Smooth muscle cell (in vitro differentiated cells): ENCODE measurements around the gene FUOM. TPM values are rescaled to one million over a fixed set of nuclear protein-coding genes. Genes with fewer than 3 reads are reported as not detected.

Experiments
- DNase-seq: peaks from one replicate; lab custom pipeline; 2025; ENCODE audit not compliant: unreplicated experiment; lab: John Stamatoyannopoulos, UW
- H2AFZ ChIP-seq: fragments of 200-600 bp; sonication (generic); 2 replicates; pipeline ENCODE4 v1.6.0; 2016; ENCODE audit warnings: antibody characterized with exemption, low read depth, mild to moderate bottlenecking
- H3F3A ChIP-seq: fragments of 200-600 bp; sonication (generic); 2 replicates; pipeline ENCODE4 v1.6.0; 2017; ENCODE audit warnings: antibody characterized with exemption, low read depth
- H3K27ac ChIP-seq: fragments of 200-600 bp; sonication (generic); 2 replicates; pipeline ENCODE4 v1.5.1; 2016; ENCODE audit warnings: low read depth, mild to moderate bottlenecking
- H3K27me3 ChIP-seq: fragments of 200-600 bp; sonication (generic); 2 replicates; pipeline ENCODE4 v1.6.1; 2016; ENCODE audit warnings: low read depth, mild to moderate bottlenecking
- H3K36me3 ChIP-seq: fragments of 200-600 bp; sonication (generic); 2 replicates; pipeline ENCODE4 v1.5.1; 2016; ENCODE audit warnings: low read depth
- H3K4me1 ChIP-seq: fragments of 200-600 bp; sonication (generic); 2 replicates; pipeline ENCODE4 v1.5.1; 2016; ENCODE audit warnings: low read depth
- H3K4me2 ChIP-seq: fragments of 200-600 bp; sonication (generic); 2 replicates; pipeline ENCODE4 v1.6.0; 2016; ENCODE audit warnings: mild to moderate bottlenecking
- H3K4me3 ChIP-seq: fragments of 200-600 bp; sonication (generic); 2 replicates; pipeline ENCODE4 v1.5.1; 2016; ENCODE audit warnings: mild to moderate bottlenecking
- H3K79me2 ChIP-seq: fragments of 200-600 bp; sonication (generic); 2 replicates; pipeline ENCODE4 v1.6.0; 2016; ENCODE audit warnings: low read depth, mild to moderate bottlenecking
- H3K9ac ChIP-seq: fragments of 200-600 bp; sonication (generic); 2 replicates; pipeline ENCODE4 v1.6.0; 2016; ENCODE audit warnings: low read depth
- H3K9me3 ChIP-seq: fragments of 200-600 bp; sonication (generic); replicated peaks from 2 replicates; pipeline ENCODE4 v1.5.1; 2016; ENCODE audit warnings: low read depth
- H4K20me1 ChIP-seq: fragments of 200-600 bp; sonication (generic); 2 replicates; pipeline ENCODE4 v1.6.0; 2016; ENCODE audit warnings: low read depth
- WGBS: methylation state at CpG from one replicate; pipeline ENCODE4 v1.1.7; 2016; ENCODE audit warnings: low lambda C conversion rate; 5-methylcytosine and 5-hydroxymethylcytosine counted together
- polyA plus RNA-seq: library from polyadenylated mRNA; unstranded; fragments of >200 nt; fragmentation: Nextera tagmentation; extraction: Ambion mirVana; gene quantifications from 2 replicates; pipeline ENCODE4 v1.2.1, GENCODE V29; 2016
- total RNA-seq: library from RNA; depleted of rRNA; stranded (reverse); fragments of >200 nt; gene quantifications from 2 replicates; pipeline ENCODE4 v1.2.3, GENCODE V29; 2014
- TF ChIP-seq, protein P1 (sequence below): fragments of 200-600 bp; sonication (generic); IDR thresholded peaks from 2 replicates; pipeline ENCODE4 v1.5.1; 2017; ENCODE audit warnings: borderline replicate concordance, mild to moderate bottlenecking, antibody characterized with exemption; ENCODE audit not compliant: insufficient read depth, poor library complexity, severe bottlenecking

FUOM gene
- total and polyA plus RNA-seq, 2 experiments from 2014 or later, result 19.5 to 46.7 TPM

DNA sequence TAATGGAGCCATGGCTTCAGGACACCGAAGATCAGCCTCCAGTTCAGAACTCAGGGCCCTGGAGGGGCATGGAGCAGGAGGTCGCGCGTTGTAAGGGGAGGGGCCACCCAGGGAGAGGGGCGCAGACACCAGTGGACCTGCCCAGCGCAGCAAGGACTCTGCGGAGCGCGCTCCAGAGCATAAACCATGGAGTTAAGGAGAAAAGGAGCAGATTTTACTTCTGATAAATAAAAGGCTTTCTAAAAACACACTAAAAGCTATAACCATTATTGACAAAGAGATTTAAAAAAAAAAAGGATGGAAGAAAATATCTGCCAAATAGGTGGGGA lies 31.6 kb downstream of the FUOM start:
- Histone ChIP-seq H3K4me1 (peaks cover 12% of the 10 kb centered on the region), H2AFZ (peak overlapping the region; percentile 56), H3K4me3 (peak overlapping the region; percentile 60), H3K27me3 (peaks cover 38% of the 10 kb centered on the region), H3K36me3 (no peaks in the 10 kb centered on the region), H3K79me2 (no peaks in the 10 kb centered on the region), H3K9me3 (no peaks in the 10 kb centered on the region), H4K20me1 (no peaks in the 10 kb centered on the region), H3K27ac (no peak overlapping the region), H3F3A (no peaks in the 10 kb centered on the region), H3K4me2 (peak overlapping the region; percentile 98), H3K9ac (no peak overlapping the region)
- DNase-seq, result no peak
- TF ChIP-seq, protein P1, sequence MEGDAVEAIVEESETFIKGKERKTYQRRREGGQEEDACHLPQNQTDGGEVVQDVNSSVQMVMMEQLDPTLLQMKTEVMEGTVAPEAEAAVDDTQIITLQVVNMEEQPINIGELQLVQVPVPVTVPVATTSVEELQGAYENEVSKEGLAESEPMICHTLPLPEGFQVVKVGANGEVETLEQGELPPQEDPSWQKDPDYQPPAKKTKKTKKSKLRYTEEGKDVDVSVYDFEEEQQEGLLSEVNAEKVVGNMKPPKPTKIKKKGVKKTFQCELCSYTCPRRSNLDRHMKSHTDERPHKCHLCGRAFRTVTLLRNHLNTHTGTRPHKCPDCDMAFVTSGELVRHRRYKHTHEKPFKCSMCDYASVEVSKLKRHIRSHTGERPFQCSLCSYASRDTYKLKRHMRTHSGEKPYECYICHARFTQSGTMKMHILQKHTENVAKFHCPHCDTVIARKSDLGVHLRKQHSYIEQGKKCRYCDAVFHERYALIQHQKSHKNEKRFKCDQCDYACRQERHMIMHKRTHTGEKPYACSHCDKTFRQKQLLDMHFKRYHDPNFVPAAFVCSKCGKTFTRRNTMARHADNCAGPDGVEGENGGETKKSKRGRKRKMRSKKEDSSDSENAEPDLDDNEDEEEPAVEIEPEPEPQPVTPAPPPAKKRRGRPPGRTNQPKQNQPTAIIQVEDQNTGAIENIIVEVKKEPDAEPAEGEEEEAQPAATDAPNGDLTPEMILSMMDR, result no peak
- WGBS, result 43% methylated on average over 9 of the region's 9 CpGs

DNA sequence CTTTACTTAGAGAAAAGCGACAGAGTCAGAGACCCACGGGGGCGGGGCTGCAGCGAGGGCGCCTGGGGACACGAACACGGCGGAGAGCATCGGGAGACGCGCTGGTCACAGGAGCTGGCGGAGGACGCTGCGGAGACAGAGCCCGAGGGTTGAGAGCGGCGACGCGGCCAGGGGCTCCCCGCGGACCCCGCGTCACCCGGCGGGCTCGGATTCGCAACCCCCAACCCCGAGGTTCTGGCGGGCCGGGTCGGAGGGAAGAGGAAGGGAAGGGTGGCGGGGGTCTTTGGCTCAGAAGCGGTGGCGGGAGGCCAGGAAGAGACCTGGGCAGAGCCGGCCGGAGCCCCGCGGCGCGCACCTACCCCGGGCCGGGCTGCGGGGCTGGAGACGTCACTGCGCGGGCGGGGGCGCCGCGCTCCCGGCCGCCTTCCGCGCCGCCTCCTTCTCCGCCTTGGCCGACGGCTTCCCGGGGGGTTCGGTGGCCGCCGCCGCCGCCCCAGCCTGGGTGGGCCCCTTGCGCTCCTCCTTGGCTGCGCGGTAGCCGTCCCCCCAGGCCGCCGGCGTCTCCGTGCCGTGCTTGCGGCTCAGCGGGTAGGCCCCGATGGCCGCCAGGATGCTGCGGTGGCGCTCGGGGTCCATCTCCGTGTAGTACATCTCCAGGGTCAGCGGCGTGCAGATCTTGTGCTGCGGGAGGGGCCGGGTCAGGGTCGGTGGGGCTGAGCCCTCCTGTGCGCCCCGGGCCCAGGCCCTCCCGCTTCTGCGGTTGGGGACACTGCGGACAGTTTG lies 32.2 kb downstream of the FUOM start:
- TF ChIP-seq, protein P1, result no peak
- H3K9ac ChIP-seq, result peak overlapping the region; percentile 32
- no peaks in the 10 kb centered on the region for H4K20me1 ChIP-seq
- H3K27me3 ChIP-seq, result peaks cover 33% of the 10 kb centered on the region
- H3K9me3 ChIP-seq, result no peaks in the 10 kb centered on the region
- no peak for DNase-seq
- no peaks in the 10 kb centered on the region for H3F3A ChIP-seq
- H3K79me2 ChIP-seq, result no peaks in the 10 kb centered on the region
- H3K4me3 ChIP-seq, result peak overlapping the region; percentile 60
- H3K4me1 ChIP-seq, result peaks cover 12% of the 10 kb centered on the region
- no peaks in the 10 kb centered on the region for H3K36me3 ChIP-seq
- H2AFZ ChIP-seq, result peak overlapping the region; percentile 56
- no peak overlapping the region for H3K27ac ChIP-seq
- 4% methylated on average over 57 of the region's 91 CpGs for WGBS
- peak overlapping the region; percentile 98 for H3K4me2 ChIP-seq

DNA sequence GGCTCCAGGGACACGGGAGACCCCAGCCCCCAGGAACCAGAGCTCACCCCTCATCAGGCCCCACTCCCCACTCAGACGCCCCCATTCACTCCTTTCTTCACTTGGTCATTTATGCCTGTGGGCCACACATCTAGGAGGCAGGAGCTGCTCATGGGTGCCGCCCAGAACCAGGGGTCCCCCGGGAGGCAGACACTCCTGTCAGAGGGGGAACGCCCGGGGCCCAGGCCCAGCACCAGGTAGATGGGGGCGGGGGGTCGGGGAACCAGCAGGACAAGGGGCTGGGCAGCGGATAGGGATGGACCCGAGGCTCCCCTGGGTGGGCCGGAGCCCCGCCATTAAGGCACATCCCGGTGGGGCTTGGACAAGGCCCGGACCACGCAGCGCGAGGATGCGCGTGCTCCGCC lies 33.0 kb downstream of the FUOM start:
- Histone ChIP-seq H3K4me1 (peaks cover 10% of the 10 kb centered on the region), H2AFZ (peak overlapping the region; percentile 56), H4K20me1 (no peaks in the 10 kb centered on the region), H3K36me3 (no peaks in the 10 kb centered on the region), H3K9me3 (no peaks in the 10 kb centered on the region), H3F3A (no peaks in the 10 kb centered on the region), H3K4me2 (peak overlapping the region; percentile 98), H3K9ac (no peak overlapping the region), H3K27ac (no peak overlapping the region), H3K27me3 (peaks cover 33% of the 10 kb centered on the region), H3K4me3 (peak overlapping the region; percentile 60), H3K79me2 (no peaks in the 10 kb centered on the region)
- 77% methylated on average over 18 of the region's 20 CpGs for WGBS
- no peak for DNase-seq
- TF ChIP-seq, protein P1, result no peak
